Measurements from ENCODE around the gene STPG2.

Gene STPG2

GRCh38 chr4:98092833-98093439 is 50.3 kb downstream of the STPG2 start:
- FAIRE-seq: peak; percentile 68

GRCh38 chr4:98081936-98082335 is 61.3 kb downstream of the STPG2 start:
- no peak for FAIRE-seq

GRCh38 chr4:98068495-98068894 is 74.8 kb downstream of the STPG2 start:
- no peak for FAIRE-seq

- no peak for FAIRE-seq
Observed at GRCh38 chr4:98055800-98056501, 87.3 kb downstream of the STPG2 start.

- FAIRE-seq: no peak
Observed at GRCh38 chr4:98046665-98047064, 96.6 kb downstream of the STPG2 start.

GRCh38 chr4:98030059-98030458 is 113.2 kb downstream of the STPG2 start:
- no peak for FAIRE-seq

GRCh38 chr4:98027827-98028226 is 115.4 kb downstream of the STPG2 start:
- no peak for FAIRE-seq

- no peak for FAIRE-seq
Observed at GRCh38 chr4:98026362-98026761, 116.9 kb downstream of the STPG2 start.

GRCh38 chr4:98006814-98007412 is 136.4 kb downstream of the STPG2 start:
- FAIRE-seq: no peak

GRCh38 chr4:98006060-98006459 is 137.2 kb downstream of the STPG2 start:
- no peak for FAIRE-seq

DNA sequence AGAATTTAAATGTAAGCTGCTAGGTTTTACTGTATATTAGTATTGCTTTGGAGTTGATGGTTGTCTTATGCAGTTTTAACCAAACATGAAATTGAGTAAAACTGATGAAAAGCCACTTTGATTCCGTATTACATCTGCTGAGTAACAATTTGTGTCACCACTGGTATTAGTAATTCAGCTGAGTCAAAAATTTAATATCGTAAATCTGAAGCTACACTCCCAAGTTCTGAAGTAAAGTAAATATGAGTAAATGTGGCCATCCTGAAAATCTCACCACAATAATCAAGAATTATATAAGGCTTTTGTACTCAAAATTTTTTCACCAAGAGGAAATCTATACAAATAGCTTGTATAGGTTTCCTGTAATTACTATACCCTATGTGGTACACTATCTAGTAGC is 142.3 kb downstream of the STPG2 start:
- no peak for FAIRE-seq

DNA sequence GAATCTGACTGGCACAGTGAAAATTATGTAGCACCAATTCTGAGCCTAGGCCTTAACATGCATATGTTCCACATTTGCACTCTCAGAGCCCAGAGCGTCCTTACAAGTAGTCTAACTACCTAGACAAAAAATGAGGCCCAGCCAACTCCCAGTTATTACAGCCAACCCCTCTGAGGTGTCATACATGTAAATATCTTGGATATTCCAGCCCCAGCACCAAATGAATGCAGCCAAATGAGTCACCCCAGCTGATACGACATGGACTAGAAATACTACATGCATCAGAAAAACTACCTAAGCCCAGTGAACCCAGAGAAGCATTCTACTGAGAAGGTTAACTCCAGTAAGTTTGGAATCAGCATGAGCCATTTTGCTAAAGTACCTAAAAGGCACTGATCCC is 145.1 kb downstream of the STPG2 start:
- no peak for FAIRE-seq

DNA sequence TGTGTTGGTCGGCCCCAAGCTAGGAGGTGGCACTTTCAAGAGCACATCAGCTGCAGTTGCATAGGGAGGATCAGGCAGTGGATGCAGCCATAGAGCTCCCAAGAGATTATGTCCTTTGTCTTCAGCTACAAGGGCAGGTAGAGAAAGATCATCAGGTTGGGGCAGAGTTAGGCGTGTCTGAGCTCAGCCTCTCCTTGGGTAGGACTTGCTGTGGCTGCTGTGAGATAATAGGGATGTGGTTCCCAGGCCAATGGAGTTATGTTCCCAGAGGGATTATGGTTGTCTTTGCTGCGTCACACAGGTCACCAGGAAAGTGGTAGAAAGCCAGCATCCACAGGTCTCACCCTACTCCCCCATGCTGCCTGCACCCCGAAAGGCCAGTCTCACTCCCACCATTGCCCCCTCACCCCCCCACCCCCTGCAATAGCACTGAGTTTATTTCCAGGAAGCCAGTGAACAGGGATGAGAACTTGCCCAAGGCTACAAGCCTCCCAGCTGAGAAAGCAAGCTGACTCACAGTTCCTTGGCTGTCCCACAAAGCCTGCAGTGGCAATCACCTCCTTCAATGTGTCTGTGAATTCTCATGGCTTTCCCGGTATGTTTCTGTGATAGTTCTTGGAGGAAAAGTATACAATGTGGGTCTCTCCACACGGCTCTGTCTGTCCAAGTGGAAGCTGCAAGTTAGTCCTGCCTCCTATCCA is 148.4 kb downstream of the STPG2 start:
- FAIRE-seq: no peak

- FAIRE-seq: no peak
Observed at GRCh38 chr4:97990409-97990808, 152.9 kb downstream of the STPG2 start.

DNA sequence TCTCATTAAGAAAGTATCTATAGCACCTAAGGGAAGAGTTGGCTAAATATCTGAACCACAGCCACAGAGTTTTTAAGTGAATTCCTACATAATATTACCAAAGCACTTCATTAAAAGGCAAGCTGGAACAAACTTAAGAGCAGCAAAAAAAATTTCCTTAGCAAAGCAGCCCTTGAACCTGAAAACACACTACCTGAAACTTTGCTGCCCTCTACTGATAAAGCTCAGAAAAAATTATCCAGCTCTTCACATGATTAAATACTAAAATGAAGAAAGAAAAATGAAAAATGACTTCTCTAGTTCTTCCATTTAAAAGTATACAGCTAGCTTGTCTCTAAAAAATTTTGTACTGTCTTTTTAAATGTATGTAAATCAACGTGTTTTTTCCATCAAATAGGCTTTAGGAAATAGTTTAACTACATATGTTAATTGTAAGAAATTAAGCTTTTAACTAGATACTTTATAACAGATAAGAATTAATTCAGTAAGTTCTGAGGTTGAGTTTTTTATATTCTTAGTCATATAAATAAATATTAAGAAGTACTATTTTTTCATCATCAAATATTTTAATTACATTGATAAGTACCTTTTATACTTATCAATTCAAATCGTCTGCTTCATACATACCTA is 156.1 kb downstream of the STPG2 start:
- peak; percentile 82 for FAIRE-seq

DNA sequence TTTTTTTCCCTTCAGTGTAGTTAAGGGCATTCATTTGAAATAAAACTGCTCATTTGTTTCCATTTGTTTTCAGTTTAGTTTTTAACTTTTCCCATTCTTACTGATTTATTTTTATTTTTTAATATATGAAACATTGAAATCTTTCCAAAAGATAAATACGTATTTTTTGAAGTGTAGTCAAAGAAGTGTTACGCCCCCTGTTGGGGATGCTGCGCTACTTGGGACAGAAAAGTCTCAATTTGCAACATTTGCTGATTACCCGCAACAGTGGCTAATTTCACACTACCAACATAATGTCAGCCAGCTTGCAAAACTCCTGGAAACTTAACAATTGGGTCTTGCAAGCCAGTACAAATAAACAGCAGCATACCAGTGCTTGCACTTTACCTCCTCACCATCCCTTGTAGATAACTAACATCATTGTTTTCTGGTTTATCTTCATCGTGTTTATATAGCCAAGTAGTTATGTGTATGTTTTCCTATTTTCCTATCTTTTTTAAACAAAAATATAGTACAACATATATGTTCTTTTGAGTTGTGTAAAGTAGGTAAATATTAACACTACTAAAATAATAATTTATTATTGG is 158.6 kb downstream of the STPG2 start:
- FAIRE-seq: peak; percentile 33

DNA sequence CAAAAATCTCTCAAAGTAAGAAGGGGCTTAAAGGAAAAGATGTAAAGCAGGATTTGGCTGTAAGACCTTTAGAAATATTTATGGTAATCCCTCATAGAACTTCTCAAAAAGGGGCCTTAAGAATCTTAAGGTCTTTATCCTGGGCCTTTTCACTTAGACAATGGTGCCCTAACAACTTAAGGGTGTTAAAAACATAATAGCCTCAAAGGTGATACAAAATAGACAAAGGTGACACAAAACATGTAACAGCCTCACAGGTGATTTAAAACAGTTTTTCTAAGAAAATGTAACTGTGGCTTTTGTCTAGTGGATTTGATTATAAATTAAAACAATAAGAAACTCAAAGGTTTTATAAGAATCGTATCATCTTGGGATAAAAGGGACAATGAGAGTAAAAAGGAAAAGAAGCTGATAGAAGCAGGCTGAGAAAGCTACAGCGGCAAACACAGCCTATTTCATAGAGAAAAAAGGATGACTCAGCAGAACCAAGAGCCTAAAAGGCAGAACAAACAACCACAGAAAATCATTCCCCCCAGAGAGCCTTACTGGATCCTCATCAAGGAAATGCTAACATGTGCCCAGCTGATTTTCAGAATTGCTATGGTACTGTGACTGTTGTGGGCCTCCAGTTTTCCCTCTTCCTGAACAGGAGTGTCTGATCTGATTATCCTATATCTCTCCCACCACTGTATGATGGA is 164.3 kb downstream of the STPG2 start:
- FAIRE-seq: no peak

DNA sequence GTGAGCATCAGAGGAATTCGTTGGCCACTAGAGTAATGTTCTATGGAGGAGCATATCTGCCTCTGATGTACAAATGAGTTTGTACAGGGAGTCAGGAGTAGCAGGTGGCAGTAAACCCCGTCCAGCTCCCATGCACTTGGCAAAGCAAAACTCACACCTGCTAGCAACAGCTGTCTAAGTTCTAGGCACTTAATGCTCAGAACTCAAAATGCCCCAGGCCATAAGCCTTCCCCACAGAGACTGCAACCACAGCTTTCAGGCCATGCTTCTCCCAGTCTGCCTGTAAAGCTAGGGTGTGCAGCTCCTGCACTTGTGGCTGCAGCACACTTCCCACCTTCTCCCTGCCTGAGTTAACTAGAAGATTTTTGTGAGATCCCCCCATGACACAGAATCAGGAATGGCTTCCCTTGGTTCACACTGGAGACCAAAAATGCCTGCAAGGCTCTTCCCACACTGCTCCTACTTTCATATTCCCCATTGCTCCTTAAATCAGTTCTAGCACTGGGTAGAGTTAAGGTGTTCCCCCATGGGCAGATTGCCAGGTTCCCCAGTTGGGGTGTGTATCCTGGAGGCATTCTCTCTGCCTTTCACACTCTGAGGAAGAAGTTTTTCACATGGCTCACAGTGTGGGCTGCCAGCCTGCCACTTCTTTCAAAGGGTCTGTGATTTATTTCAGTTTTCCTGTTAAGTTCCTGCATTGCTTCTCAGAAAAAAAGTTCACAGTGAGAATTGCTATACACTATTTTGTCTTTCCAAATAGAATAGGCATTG is 189.9 kb downstream of the STPG2 start:
- FAIRE-seq: no peak

GRCh38 chr4:97952763-97953162 is 190.5 kb downstream of the STPG2 start:
- no peak for FAIRE-seq

- no peak for FAIRE-seq
Observed at GRCh38 chr4:97950836-97951235, 192.4 kb downstream of the STPG2 start.

DNA sequence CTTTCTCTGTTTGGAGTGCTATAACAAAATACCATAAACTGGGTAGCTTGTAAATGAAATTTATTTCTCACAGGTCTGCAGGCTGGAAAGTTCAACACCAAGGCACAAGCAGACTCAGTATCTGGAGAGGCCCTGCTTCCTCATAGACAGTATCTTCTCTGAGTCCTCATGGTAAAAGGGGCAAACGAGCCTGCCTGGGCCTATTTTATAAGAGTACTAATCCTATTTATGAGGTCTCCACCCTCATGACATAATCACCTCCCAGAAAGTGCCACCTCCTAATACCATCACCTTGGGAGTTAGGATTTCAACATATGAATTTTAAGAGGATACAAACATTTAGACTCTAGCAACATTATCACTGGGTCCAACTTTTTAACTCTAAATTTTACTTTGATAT is 200.3 kb downstream of the STPG2 start:
- no peak for FAIRE-seq

Measured in endometrium (tissue), 2 donors.